A673 (cell line): ENCODE measurements around the gene ADAMTS6. TPM values are rescaled to one million over a fixed set of nuclear protein-coding genes. Genes with fewer than 3 reads are reported as not detected.

Experiments used
- BruUV-seq: library from RNA; stranded (reverse); fragments of 400-500 nt; replicated peaks from 2 replicates; lab custom pipeline; 2021; lab: Mats Ljungman, UMichigan
- CTCF ChIA-PET: fragments of 300-600 bp; sonication (Branson Sonifier 250); formaldehyde crosslinking; loops from one replicate; lab custom pipeline; 2022; ENCODE audit warnings: antibody characterized with exemption; lab: Charles Lee
- POLR2A ChIA-PET: fragments of 300-600 bp; sonication (Branson Sonifier 250); formaldehyde crosslinking; loops from one replicate; lab custom pipeline; 2022; ENCODE audit warnings: antibody characterized with exemption; ENCODE audit not compliant: low non-redundant PET; lab: Charles Lee
- DNase-seq: peaks from one replicate; pipeline ENCODE4 v3.0.0-alpha.2; 2015; ENCODE audit warnings: low spot score
- H3K27ac ChIP-seq: fragments of 200-600 bp; sonication (generic); 2 replicates; pipeline ENCODE4 v1.5.1; 2016; ENCODE audit warnings: mixed run types, low read depth, mild to moderate bottlenecking, mixed read lengths, antibody characterized with exemption, low read length; ENCODE audit not compliant: poor library complexity, severe bottlenecking
- H3K27me3 ChIP-seq: fragments of 200-600 bp; sonication (generic); replicated peaks from 2 replicates; pipeline ENCODE4 v1.6.1; 2017; ENCODE audit warnings: mixed run types, low read depth, mild to moderate bottlenecking, mixed read lengths, antibody characterized with exemption, low read length; ENCODE audit not compliant: insufficient read depth, poor library complexity
- H3K36me3 ChIP-seq: fragments of 200-600 bp; sonication (generic); 2 replicates; pipeline ENCODE4 v1.6.1; 2016; ENCODE audit warnings: mixed run types, mild to moderate bottlenecking, mixed read lengths, antibody characterized with exemption, low read length; ENCODE audit not compliant: insufficient read depth, poor library complexity, severe bottlenecking
- H3K4me1 ChIP-seq: fragments of 200-600 bp; sonication (generic); 2 replicates; pipeline ENCODE4 v1.6.1; 2017; ENCODE audit warnings: mixed run types, mild to moderate bottlenecking, mixed read lengths, antibody characterized with exemption, low read length; ENCODE audit not compliant: insufficient read depth, poor library complexity, severe bottlenecking
- H3K4me3 ChIP-seq: fragments of 200-600 bp; sonication (generic); 2 replicates; pipeline ENCODE4 v1.5.1; 2016; ENCODE audit warnings: low read depth, mixed run types, mild to moderate bottlenecking, mixed read lengths, low read length; ENCODE audit not compliant: poor library complexity, severe bottlenecking
- H3K9me3 ChIP-seq: fragments of 200-600 bp; sonication (generic); 2 replicates; pipeline ENCODE4 v1.6.1; 2016; ENCODE audit warnings: mixed run types, low read depth, mild to moderate bottlenecking, mixed read lengths, antibody characterized with exemption, low read length; ENCODE audit not compliant: poor library complexity, severe bottlenecking
- CTCF ChIP-seq: fragments of 300-800, 200-600 bp; sonication (generic); conservative IDR thresholded peaks from 2 replicates; pipeline ENCODE4 v1.5.1; 2017; ENCODE audit warnings: low read depth, mild to moderate bottlenecking, antibody characterized with exemption, low read length, moderate library complexity, mixed read lengths
- EZH2 ChIP-seq: fragments of 200-600 bp; sonication (generic); IDR thresholded peaks from 2 replicates; pipeline ENCODE4 v1.6.1; 2017; ENCODE audit warnings: borderline replicate concordance, low read depth, mild to moderate bottlenecking, mixed read lengths, antibody characterized with exemption, low read length; ENCODE audit not compliant: poor library complexity, severe bottlenecking
- intact Hi-C: fragments of 100-400 bp; cut with micrococcal nuclease; formaldehyde crosslinking; loops from one replicate; pipeline ENCODE4 v1.10.0; 2022; ENCODE audit not compliant: unreplicated experiment
- total RNA-seq: library from RNA; stranded (reverse); gene quantifications from 2 replicates; pipeline ENCODE4 v1.2.3, GENCODE V29; 2021

ADAMTS6 gene
- total RNA-seq, 1 experiment from 2014 or later = 2.6 TPM

GRCh38 chr5:65252977-65253376, 228.7 kb downstream of the ADAMTS6 start:
- POLR2A ChIA-PET = no interaction called here
- H3K9me3 ChIP-seq = no peaks in the 10 kb centered on the region
- no peak overlapping the region for H3K27ac ChIP-seq
- TF ChIP-seq EZH2 = no peak
- no peak for TF ChIP-seq CTCF
- intact Hi-C loops = no loop called here
- no peak for DNase-seq
- H3K36me3 ChIP-seq = no peaks in the 10 kb centered on the region
- CTCF ChIA-PET = no interaction called here
- BruUV-seq = no TSS peak
- no peaks in the 10 kb centered on the region for H3K4me1 ChIP-seq
- no peak overlapping the region for H3K4me3 ChIP-seq
- no peaks in the 10 kb centered on the region for H3K27me3 ChIP-seq

- ChIA-PET POLR2A (no interaction called here), CTCF (no interaction called here)
- Histone ChIP-seq H3K27ac (no peak overlapping the region), H3K36me3 (no peaks in the 10 kb centered on the region), H3K27me3 (no peaks in the 10 kb centered on the region), H3K9me3 (no peaks in the 10 kb centered on the region), H3K4me3 (no peak overlapping the region), H3K4me1 (no peaks in the 10 kb centered on the region)
- intact Hi-C loops = no loop called here
- DNase-seq = no peak
- no TSS peak for BruUV-seq
- TF ChIP-seq CTCF = no peak
- TF ChIP-seq EZH2 = no peak
These were observed 232.8 kb downstream of the ADAMTS6 start for GRCh38 chr5:65248896-65249295.

GRCh38 chr5:65247594-65247993, 234.1 kb downstream of the ADAMTS6 start:
- no peak for DNase-seq
- CTCF ChIA-PET = no interaction called here
- BruUV-seq = no TSS peak
- H3K9me3 ChIP-seq = no peaks in the 10 kb centered on the region
- POLR2A ChIA-PET = no interaction called here
- TF ChIP-seq EZH2 (no peak), CTCF (no peak)
- H3K36me3 ChIP-seq = no peaks in the 10 kb centered on the region
- no peak overlapping the region for H3K4me3 ChIP-seq
- no peaks in the 10 kb centered on the region for H3K27me3 ChIP-seq
- no peak overlapping the region for H3K27ac ChIP-seq
- intact Hi-C loops = no loop called here
- no peaks in the 10 kb centered on the region for H3K4me1 ChIP-seq
